ENCODE measurements around the gene GATAD2A.
"Not testable (repeated sequence)": the region's sequence is repeated elsewhere in the genome, so short reads cannot be mapped to it uniquely, and the experiment has no call there.

Gene GATAD2A

GRCh38 chr19:19446655-19447437 is 41.4 kb downstream of the GATAD2A start:
- DNase-seq (ENCODE audit: low spot score), result no peak

GRCh38 chr19:19447536-19448237 is 42.2 kb downstream of the GATAD2A start:
- DNase-seq (ENCODE audit: low spot score), result no peak

- no peak for DNase-seq (ENCODE audit: low spot score)
Observed at GRCh38 chr19:19448238-19448544, 42.7 kb downstream of the GATAD2A start.

- no peak for DNase-seq (ENCODE audit: low spot score)
Observed at GRCh38 chr19:19451429-19452242, 46.2 kb downstream of the GATAD2A start.

GRCh38 chr19:19452243-19453124 is 47.0 kb downstream of the GATAD2A start:
- no peak for DNase-seq (ENCODE audit: low spot score)

- no peak for DNase-seq (ENCODE audit: low spot score)
Observed at GRCh38 chr19:19453125-19453454, 47.6 kb downstream of the GATAD2A start.

- DNase-seq (ENCODE audit: low spot score), result not testable (repeated sequence)
Observed at GRCh38 chr19:19455166-19455919, 49.9 kb downstream of the GATAD2A start.

- DNase-seq (ENCODE audit: low spot score), result no peak
Observed at GRCh38 chr19:19457671-19458070, 52.2 kb downstream of the GATAD2A start.

GRCh38 chr19:19458110-19458816 is 52.8 kb downstream of the GATAD2A start:
- DNase-seq (ENCODE audit: low spot score), result no peak

- DNase-seq (ENCODE audit: low spot score), result no peak
Observed at GRCh38 chr19:19459073-19459472, 53.6 kb downstream of the GATAD2A start.

- no peak for DNase-seq (ENCODE audit: low spot score)
Observed at GRCh38 chr19:19459707-19460251, 54.3 kb downstream of the GATAD2A start.

GRCh38 chr19:19460258-19460731 is 54.8 kb downstream of the GATAD2A start:
- no peak for DNase-seq (ENCODE audit: low spot score)

- no peak for DNase-seq (ENCODE audit: low spot score)
Observed at GRCh38 chr19:19460761-19461265, 55.3 kb downstream of the GATAD2A start.

GRCh38 chr19:19461306-19461670 is 55.8 kb downstream of the GATAD2A start:
- DNase-seq (ENCODE audit: low spot score), result no peak

- DNase-seq (ENCODE audit: low spot score), result no peak
Observed at GRCh38 chr19:19461671-19462622, 56.5 kb downstream of the GATAD2A start.

GRCh38 chr19:19463348-19464117 is 58.1 kb downstream of the GATAD2A start:
- DNase-seq (ENCODE audit: low spot score), result no peak

- no peak for DNase-seq (ENCODE audit: low spot score)
Observed at GRCh38 chr19:19464339-19465098, 59.0 kb downstream of the GATAD2A start.

All from HuH-7 (cell line).